Coronary artery (tissue), 2 donors: Measurements from ENCODE around the gene UNC5C.

Experiments
- DNase-seq: peaks from one replicate; pipeline ENCODE4 v3.0.0-alpha.2; 2017; ENCODE audit warnings: low spot score
- H3K27ac ChIP-seq, 2 donors: fragments of 200-600 bp; sonication (generic); one replicate each; pipeline ENCODE4 v1.5.1; 2016 to 2019
- H3K4me3 ChIP-seq: fragments of 200-600 bp; sonication (generic); 2 replicates; pipeline ENCODE4 v1.5.1; 2016; ENCODE audit warnings: mild to moderate bottlenecking, moderate library complexity
- TF ChIP-seq, protein P1 (sequence below): fragments of 200-600 bp; sonication (generic); IDR thresholded peaks from one replicate; pipeline ENCODE4 v1.5.1; 2019; ENCODE audit warnings: antibody characterized with exemption

UNC5C gene

DNA sequence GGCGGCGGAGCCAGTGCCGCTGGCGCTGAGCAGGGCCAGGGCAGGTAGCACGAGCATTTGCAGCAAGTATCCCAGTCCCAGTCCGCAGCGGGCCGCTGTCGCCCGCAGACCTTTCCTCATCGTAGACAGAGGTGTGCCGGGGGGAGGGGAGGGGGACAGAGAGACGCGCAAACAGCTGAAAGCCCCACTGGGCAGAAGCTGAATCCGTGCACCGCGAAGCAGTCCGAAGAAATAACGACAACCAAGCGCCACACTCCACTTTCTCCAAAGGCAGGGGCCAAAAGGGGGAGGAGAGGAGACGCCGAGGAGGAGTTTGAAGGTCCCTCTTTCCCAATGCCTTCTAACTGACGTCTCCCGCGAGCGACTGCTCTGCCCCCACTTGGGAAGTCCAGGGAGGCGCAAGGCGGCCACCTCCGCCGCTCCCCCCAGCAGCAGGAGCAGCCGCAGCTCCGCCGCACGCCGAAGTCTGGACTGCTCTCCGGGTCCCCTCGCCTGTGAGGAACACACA, at the start of gene UNC5C:
Gene UNC5C, minus strand, starts transcription at position 236 of the 508 bp plus-strand sequence.
- H3K4me3 ChIP-seq: peak within 1 kb of the TSS; percentile 80
- TF ChIP-seq, protein P1, sequence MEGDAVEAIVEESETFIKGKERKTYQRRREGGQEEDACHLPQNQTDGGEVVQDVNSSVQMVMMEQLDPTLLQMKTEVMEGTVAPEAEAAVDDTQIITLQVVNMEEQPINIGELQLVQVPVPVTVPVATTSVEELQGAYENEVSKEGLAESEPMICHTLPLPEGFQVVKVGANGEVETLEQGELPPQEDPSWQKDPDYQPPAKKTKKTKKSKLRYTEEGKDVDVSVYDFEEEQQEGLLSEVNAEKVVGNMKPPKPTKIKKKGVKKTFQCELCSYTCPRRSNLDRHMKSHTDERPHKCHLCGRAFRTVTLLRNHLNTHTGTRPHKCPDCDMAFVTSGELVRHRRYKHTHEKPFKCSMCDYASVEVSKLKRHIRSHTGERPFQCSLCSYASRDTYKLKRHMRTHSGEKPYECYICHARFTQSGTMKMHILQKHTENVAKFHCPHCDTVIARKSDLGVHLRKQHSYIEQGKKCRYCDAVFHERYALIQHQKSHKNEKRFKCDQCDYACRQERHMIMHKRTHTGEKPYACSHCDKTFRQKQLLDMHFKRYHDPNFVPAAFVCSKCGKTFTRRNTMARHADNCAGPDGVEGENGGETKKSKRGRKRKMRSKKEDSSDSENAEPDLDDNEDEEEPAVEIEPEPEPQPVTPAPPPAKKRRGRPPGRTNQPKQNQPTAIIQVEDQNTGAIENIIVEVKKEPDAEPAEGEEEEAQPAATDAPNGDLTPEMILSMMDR: no peak
- peak within 1 kb of the TSS; percentile 95 to 96 for H3K27ac ChIP-seq
- peak; percentile 96 for DNase-seq

DNA sequence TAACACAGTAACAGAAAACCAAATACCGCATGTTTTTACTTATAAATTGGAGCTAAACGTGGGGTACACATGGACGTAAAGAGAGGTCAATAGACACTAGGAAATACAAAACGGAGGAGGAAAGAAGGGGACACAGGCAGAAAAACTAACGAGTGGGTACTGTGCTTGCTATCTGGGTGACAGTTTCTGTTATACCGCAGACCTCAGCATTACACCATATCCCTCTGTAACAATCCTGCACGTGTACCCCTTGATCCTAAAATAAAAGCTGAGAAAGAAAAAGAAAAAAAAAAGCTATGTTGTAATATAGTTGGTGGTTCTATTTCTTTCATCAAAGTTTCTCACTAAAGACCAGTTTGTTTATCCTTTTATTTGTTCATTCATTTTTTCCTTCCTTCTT, 47.9 kb upstream of the UNC5C start:
- H3K27ac ChIP-seq: no peak overlapping the region
- TF ChIP-seq, protein P1: no peak
- no peak overlapping the region for H3K4me3 ChIP-seq
- DNase-seq: no peak

DNA sequence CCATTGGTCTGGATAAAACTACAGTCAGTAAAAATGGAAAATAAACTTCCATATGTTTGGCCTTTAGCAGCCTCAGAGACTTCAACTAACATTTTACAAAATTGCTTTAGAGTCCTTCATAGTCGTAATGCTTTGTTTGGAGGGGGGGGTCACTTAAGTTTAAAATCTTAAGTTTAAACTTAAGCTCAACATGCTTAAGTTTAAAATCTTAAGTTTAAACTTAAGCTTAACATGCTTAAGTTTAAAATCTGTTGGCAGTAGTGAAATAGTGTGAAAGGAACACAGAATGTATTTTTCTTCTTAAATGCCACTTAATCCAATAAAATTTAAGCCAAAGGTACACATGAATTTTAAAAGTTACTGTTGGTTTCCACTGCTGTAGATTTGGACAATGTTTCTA, 45.9 kb upstream of the UNC5C start:
- Histone ChIP-seq H3K27ac (no peak overlapping the region), H3K4me3 (no peak overlapping the region)
- TF ChIP-seq, protein P1: no peak
- DNase-seq: no peak

DNA sequence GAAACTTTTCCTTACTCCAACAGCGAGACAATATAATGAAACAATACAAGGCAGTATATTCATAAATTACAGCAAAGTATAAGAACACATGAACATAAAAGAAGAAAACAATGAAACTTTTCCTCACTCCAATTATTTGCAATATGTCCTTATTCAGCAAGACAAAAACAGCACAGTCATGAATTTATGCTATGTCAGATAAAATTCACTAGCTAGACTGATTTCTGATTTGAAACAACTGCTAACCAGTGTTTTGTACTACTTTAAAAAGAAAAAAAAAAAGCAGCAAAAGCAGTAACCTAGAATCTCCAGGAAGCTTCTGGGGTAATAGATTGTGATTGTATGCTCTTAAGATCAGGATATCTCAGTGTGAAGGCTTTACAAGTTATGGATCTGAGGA, 45.2 kb upstream of the UNC5C start:
- DNase-seq: no peak
- no peak overlapping the region for H3K27ac ChIP-seq
- H3K4me3 ChIP-seq: no peak overlapping the region
- TF ChIP-seq, protein P1: no peak

DNA sequence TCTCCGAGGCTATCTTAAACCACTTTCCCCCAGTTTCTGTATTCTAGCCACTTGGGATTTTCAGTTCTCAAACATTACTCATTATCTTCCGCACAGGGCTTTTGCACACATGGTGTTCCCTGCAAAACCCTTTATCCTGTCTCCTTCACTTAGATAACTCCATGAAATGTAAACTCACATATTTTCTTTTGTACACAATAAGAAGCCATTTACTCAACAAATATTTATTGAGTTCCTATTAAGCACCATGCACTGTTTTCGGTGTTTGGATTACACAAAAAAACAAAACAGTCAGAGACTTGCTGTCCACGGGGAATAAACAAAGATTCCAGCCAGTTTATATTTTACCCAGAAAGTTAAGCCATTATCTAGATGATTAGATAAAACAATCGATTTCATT, 42.5 kb upstream of the UNC5C start:
- H3K27ac ChIP-seq: no peak overlapping the region
- TF ChIP-seq, protein P1: no peak
- H3K4me3 ChIP-seq: no peak overlapping the region
- no peak for DNase-seq

DNA sequence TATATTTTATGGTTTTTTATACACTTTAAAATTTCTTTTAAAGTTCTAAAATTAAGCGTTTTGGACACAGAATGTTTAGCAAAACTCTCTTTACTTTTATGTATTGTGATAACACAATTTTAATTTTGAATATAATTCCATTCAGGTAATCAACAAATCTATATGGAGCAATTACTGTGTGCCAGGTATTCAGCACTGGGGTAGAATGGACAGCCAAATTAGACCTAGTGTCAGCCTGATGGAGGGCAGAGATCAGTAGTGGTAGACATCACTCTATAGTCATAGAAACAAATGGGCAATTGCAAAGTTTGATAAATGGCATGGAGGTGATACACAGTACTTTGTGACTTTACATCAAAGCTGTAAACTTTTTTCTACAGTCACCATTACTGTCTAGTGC, 41.8 kb upstream of the UNC5C start:
- DNase-seq: no peak
- no peak overlapping the region for H3K4me3 ChIP-seq
- TF ChIP-seq, protein P1: no peak
- H3K27ac ChIP-seq: no peak overlapping the region

DNA sequence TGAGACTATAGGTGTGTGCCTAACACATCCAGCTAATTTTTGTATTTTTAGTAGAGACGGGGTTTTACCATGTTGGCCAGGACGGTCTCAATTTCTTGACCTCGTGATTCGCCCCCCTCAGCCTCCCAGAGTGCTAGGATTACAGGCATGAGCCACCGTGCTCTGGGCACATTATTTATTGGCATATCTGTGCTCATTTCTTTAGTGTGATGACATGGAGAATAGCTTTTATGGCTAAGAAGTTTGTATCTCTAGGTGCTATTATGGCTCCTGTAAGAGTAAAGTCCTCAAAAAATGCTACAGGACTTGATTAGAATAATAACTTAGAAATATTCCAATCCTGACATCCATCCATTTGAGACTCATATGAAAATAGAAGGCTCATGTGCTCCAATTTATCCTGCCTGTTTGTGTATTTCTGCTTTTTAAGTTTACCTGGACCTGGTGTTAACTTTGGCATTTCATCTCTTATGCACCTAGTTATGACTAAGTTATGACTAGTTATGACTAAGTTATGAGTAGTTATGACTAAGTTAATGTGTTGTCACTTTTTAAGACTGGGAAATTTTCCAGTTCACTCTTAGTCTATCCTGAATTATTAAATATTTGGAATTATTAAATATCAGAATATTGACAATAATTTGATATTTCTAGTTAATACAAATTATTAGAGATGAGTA, 36.4 kb upstream of the UNC5C start:
- no peak overlapping the region for H3K27ac ChIP-seq
- DNase-seq: no peak
- H3K4me3 ChIP-seq: no peak overlapping the region
- TF ChIP-seq, protein P1: no peak
